H1 (cell line): ENCODE measurements around the gene ZC3H6. TPM values are rescaled to one million over a fixed set of nuclear protein-coding genes. Genes with fewer than 3 reads are reported as not detected.

ENCODE experiments used
- GABPA ChIP-seq: IDR thresholded peaks from 2 replicates; pipeline ENCODE4 v1.6.1; 2011; ENCODE audit warnings: mild to moderate bottlenecking, low read length, moderate library complexity, borderline replicate concordance; ENCODE audit not compliant: insufficient read depth
- HDAC2 ChIP-seq, 2 experiments: fragments of 300-600 bp in 1 of 2; sonication (generic) in 1 of 2; IDR thresholded peaks; 2 replicates each; pipeline ENCODE4 v1.6.1; 2011 to 2012; ENCODE audit warnings: low read depth in 2 of 2, low read length in 2 of 2, mild to moderate bottlenecking in 2 of 2, moderate library complexity in 2 of 2, borderline replicate concordance in 1 of 2, inconsistent platforms in 1 of 2
- NANOG ChIP-seq: IDR thresholded peaks from 2 replicates; pipeline ENCODE4 v1.6.1; 2011; ENCODE audit warnings: low read length, low read depth, mild to moderate bottlenecking, inconsistent platforms; ENCODE audit not compliant: insufficient read depth, poor library complexity, severe bottlenecking
- POU5F1 ChIP-seq: IDR thresholded peaks from 2 replicates; pipeline ENCODE4 v1.6.1; 2011; ENCODE audit warnings: low read depth, mild to moderate bottlenecking, low read length, moderate library complexity
- RNF2 ChIP-seq: fragments of 200-900, 300-1000 bp; sonication (generic); IDR thresholded peaks from 2 replicates; pipeline ENCODE4 v1.7.1; 2016; ENCODE audit warnings: borderline replicate concordance, low read depth, mild to moderate bottlenecking, antibody characterized with exemption, low read length; ENCODE audit not compliant: poor library complexity, severe bottlenecking; ENCODE audit errors: missing control alignments
- SAP30 ChIP-seq: fragments of 300-600 bp; sonication (generic); IDR thresholded peaks from 2 replicates; pipeline ENCODE4 v1.7.1; 2012; ENCODE audit warnings: low read length, moderate library complexity, mild to moderate bottlenecking, inconsistent platforms; ENCODE audit not compliant: insufficient read depth, insufficient replicate concordance
- polyA plus RNA-seq, 7 experiments: library from polyadenylated mRNA; depleted of rRNA in 3 of 7; stranded (reverse) in 5 of 7; unstranded in 2 of 7; fragments of >200 nt in 5 of 7; fragments of 200-250 nt in 2 of 7; gene quantifications; 1 replicate in 5 of 7; 2 replicates in 1 of 7; 4 replicates in 1 of 7; pipeline versions ENCODE4 v1.2.1 to v1.2.3, GENCODE V29; 2011 to 2013; ENCODE audit warnings: missing spikeins in 2 of 7, mixed read lengths in 2 of 7
- total RNA-seq: library from RNA; stranded (reverse); fragmentation: NEBNext Ultra II Directional; extraction: Animal tissue kit (Norgen Biotek cat#: 25700); gene quantifications from 2 replicates; pipeline ENCODE4 v1.2.1, GENCODE V29; 2021

ZC3H6 gene
- total and polyA plus RNA-seq, 2 of the 8 experiments (the other 6 are each of a cell fraction or from before 2014, with no cell fraction given), result 1.4 to 6.9 TPM

- no peak for TF ChIP-seq RNF2
- TF ChIP-seq HDAC2 (IDR thresholded peaks at IDR 0.05; ENCODE audit: borderline replicate concordance in 1 of 2, low read depth in 2 of 2, low read length in 2 of 2), result no peak
- no peak for TF ChIP-seq SAP30
- TF ChIP-seq NANOG, result no peak
- no peak for TF ChIP-seq POU5F1
- no peak for TF ChIP-seq GABPA
Measured at GRCh38 chr2:112268547-112268946, 6.8 kb upstream of the ZC3H6 start (continued).
